Measurements from ENCODE around the gene DYNC1I2. TPM values are rescaled to one million over a fixed set of nuclear protein-coding genes. Genes with fewer than 3 reads are reported as not detected.

DYNC1I2 gene
- total and polyA plus RNA-seq, 2 of the 4 experiments (the other 2 are of a cell fraction) = 110 to 114 TPM

DNA sequence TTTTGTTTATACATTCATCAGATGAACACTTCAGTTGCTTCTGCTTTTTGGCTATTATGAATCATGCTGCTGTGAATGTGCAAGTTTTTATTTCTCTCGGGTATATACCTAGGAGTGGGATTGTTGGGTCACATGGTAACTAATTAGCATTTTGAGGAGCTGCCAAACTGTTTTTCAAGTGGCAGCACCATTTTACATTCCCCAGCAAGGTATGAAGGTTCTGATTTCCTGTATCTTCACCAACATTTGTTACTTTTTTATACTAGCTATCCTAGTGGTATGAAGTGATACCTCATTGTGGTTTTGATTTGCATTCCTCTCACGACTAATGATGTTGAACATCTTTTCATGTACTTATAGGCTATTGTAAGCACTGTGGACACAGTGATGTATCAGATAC lies 53.9 kb downstream of the DYNC1I2 start:
- Histone ChIP-seq H2AFZ (replicated peaks; ENCODE audit: low read length, poor library complexity) (no peak overlapping the region), H3K56ac (ENCODE audit: extremely low read depth, insufficient read depth, low read length) (no peak overlapping the region), H3K36me3 (ENCODE audit: control insufficient read depth, insufficient read depth, low read length) (peaks cover 32% of the 10 kb centered on the region), H3K4me1 (ENCODE audit: control insufficient read depth, insufficient read depth, low read length) (peaks cover 4% of the 10 kb centered on the region; the same call in 1 of the 2 replicates), H3K27ac (ENCODE audit: insufficient read depth, low read length) (no peak overlapping the region), H2AK9ac (replicated peaks; ENCODE audit: low read depth, low read length, poor library complexity) (no peak overlapping the region), H3K23ac (ENCODE audit: low read depth, low read length) (no peak overlapping the region), H3K79me1 (ENCODE audit: low read depth in 1 of 2, low read length in 2 of 2) (peaks cover 18 to 29% of the 10 kb centered on the region in 2 experiments), H3K4ac (ENCODE audit: low read depth, low read length) (no peak overlapping the region), H2BK120ac (ENCODE audit: low read depth, low read length) (no peak overlapping the region), H3K9me1 (ENCODE audit: insufficient read depth, low read length) (0 out of 2 replicates have a peak, but pooled peaks cover 3% of the 10 kb centered on the region), H3K9ac (ENCODE audit: low read depth, low read length) (no peak overlapping the region), H3K9me3 (ENCODE audit: control insufficient read depth, insufficient read depth, low read length) (no peaks in the 10 kb centered on the region), H2AK5ac (ENCODE audit: low read depth, low read length) (no peak overlapping the region), H4K91ac (ENCODE audit: insufficient read depth, low read depth, low read length) (no peak overlapping the region), H3K18ac (ENCODE audit: low read depth, low read length) (no peak overlapping the region), H2BK5ac (ENCODE audit: low read depth, low read length, poor library complexity, severe bottlenecking) (no peak overlapping the region), H2BK15ac (ENCODE audit: low read depth, low read length) (no peak overlapping the region), H4K5ac (ENCODE audit: low read depth, low read length) (no peak overlapping the region), H2BK20ac (ENCODE audit: low read depth, low read length) (no peak overlapping the region), H4K20me1 (ENCODE audit: insufficient read depth, low read length) (peaks cover 9% of the 10 kb centered on the region; the same call in 1 of the 2 replicates), H3K4me3 (ENCODE audit: insufficient read depth, low read depth, low read length) (no peak overlapping the region), H3K14ac (replicated peaks; ENCODE audit: low read depth, low read length) (no peak overlapping the region), H4K8ac (ENCODE audit: low read depth in 2 of 2, low read length in 2 of 2) (no peak overlapping the region), H3K27me3 (ENCODE audit: control insufficient read depth, insufficient read depth, low read length) (no peaks in the 10 kb centered on the region), H3K4me2 (ENCODE audit: low read depth, low read length) (no peak overlapping the region)
- WGBS, 2 experiments (ENCODE audit: extremely low coverage in 2 of 2, insufficient read length in 1 of 2) = 33% methylated on average over 1 of the region's 2 CpGs; no CpG with 5 or more reads in 1 of the 2 experiments
- intact Hi-C loops (cut with micrococcal nuclease) (no loop called here), dilution Hi-C loops (cut with HindIII; ENCODE audit: low sequenced_read_pairs, unreplicated experiment) (no loop called here), in situ Hi-C loops (cut with MboI; ENCODE audit: low sequenced_read_pairs) (no loop called here)
- ChIA-PET CTCF (interaction anchor here (0.6 to 1.1 kb wide), 2 partner anchors 29 to 37 kb away, joined by 4 read pairs; no protein-coding TSS in a partner anchor), POLR2A (ENCODE audit: unreplicated experiment) (no interaction called here)
- DNase-seq (peak; percentile 69), ATAC-seq (ENCODE audit: low read depth) (peak; percentile 71)
- no TSS peak for BruUV-seq (replicated peaks)
- TF ChIP-seq CEBPB (IDR thresholded peaks at IDR 0.05; ENCODE audit: low read depth, low read length) (no peak), BHLHE40 (IDR thresholded peaks at IDR 0.05; ENCODE audit: low read depth, low read length) (no peak), NFE2L2 (IDR thresholded peaks at IDR 0.05; ENCODE audit: low read depth, low read length) (no peak), POLR2A (IDR thresholded peaks at IDR 0.05; ENCODE audit: low read depth, low read length) (no peak), FOS (IDR thresholded peaks at IDR 0.05; ENCODE audit: low read depth, low read length) (no peak), RFX5 (IDR thresholded peaks at IDR 0.05; ENCODE audit: low read depth, low read length) (no peak), RAD21 (IDR thresholded peaks at IDR 0.05; ENCODE audit: low read length) (no peak), MAFK (IDR thresholded peaks at IDR 0.05; ENCODE audit: low read depth, low read length) (no peak), MXI1 (IDR thresholded peaks at IDR 0.05; ENCODE audit: borderline replicate concordance, low read depth, low read length) (no peak), SMC3 (IDR thresholded peaks at IDR 0.05; ENCODE audit: low read depth, low read length) (no peak), MAZ (IDR thresholded peaks at IDR 0.05; ENCODE audit: borderline replicate concordance, low read depth, low read length) (no peak), CHD1 (IDR thresholded peaks at IDR 0.05; ENCODE audit: low read depth, low read length) (no peak), RCOR1 (IDR thresholded peaks at IDR 0.05; ENCODE audit: insufficient replicate concordance, low read length) (no peak)
- TF ChIP-seq, protein P1, sequence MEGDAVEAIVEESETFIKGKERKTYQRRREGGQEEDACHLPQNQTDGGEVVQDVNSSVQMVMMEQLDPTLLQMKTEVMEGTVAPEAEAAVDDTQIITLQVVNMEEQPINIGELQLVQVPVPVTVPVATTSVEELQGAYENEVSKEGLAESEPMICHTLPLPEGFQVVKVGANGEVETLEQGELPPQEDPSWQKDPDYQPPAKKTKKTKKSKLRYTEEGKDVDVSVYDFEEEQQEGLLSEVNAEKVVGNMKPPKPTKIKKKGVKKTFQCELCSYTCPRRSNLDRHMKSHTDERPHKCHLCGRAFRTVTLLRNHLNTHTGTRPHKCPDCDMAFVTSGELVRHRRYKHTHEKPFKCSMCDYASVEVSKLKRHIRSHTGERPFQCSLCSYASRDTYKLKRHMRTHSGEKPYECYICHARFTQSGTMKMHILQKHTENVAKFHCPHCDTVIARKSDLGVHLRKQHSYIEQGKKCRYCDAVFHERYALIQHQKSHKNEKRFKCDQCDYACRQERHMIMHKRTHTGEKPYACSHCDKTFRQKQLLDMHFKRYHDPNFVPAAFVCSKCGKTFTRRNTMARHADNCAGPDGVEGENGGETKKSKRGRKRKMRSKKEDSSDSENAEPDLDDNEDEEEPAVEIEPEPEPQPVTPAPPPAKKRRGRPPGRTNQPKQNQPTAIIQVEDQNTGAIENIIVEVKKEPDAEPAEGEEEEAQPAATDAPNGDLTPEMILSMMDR (conservative IDR thresholded peaks at IDR 0.05; ENCODE audit: low read depth, low read length) = no peak
- TF ChIP-seq, protein P2, sequence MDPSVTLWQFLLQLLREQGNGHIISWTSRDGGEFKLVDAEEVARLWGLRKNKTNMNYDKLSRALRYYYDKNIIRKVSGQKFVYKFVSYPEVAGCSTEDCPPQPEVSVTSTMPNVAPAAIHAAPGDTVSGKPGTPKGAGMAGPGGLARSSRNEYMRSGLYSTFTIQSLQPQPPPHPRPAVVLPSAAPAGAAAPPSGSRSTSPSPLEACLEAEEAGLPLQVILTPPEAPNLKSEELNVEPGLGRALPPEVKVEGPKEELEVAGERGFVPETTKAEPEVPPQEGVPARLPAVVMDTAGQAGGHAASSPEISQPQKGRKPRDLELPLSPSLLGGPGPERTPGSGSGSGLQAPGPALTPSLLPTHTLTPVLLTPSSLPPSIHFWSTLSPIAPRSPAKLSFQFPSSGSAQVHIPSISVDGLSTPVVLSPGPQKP (IDR thresholded peaks at IDR 0.05; ENCODE audit: borderline replicate concordance, low read depth, low read length) = no peak
- TF ChIP-seq, protein P3, sequence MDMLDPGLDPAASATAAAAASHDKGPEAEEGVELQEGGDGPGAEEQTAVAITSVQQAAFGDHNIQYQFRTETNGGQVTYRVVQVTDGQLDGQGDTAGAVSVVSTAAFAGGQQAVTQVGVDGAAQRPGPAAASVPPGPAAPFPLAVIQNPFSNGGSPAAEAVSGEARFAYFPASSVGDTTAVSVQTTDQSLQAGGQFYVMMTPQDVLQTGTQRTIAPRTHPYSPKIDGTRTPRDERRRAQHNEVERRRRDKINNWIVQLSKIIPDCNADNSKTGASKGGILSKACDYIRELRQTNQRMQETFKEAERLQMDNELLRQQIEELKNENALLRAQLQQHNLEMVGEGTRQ (IDR thresholded peaks at IDR 0.05; ENCODE audit: low read depth, low read length) = no peak
